Measurements from ENCODE around the gene RPP25L.

The RPP25L gene

GRCh38 chr9:34565856-34566255 is 46.0 kb downstream of the RPP25L start:
- DNase-seq: no peak

- DNase-seq: no peak
These were observed 47.3 kb downstream of the RPP25L start for GRCh38 chr9:34564617-34565016.

GRCh38 chr9:34563262-34563661 is 48.6 kb downstream of the RPP25L start:
- no peak for DNase-seq

- peak; percentile 53 for DNase-seq
These were observed 49.7 kb downstream of the RPP25L start for GRCh38 chr9:34562135-34562745.

GRCh38 chr9:34560599-34561214 is 51.2 kb downstream of the RPP25L start:
- DNase-seq: no peak
